Skeletal muscle satellite cell (primary cell): Measurements from ENCODE around the gene UBXN11.
"Not testable (repeated sequence)": the region's sequence is repeated elsewhere in the genome, so short reads cannot be mapped to it uniquely, and the experiment has no call there.

ENCODE experiments used
- H3K27me3 ChIP-seq: 2 replicates; pipeline ENCODE4 v1.7.0; 2013; ENCODE audit warnings: low read length; ENCODE audit not compliant: control insufficient read depth, insufficient read depth
- H3K36me3 ChIP-seq: 2 replicates; pipeline ENCODE4 v1.7.0; 2013; ENCODE audit warnings: mild to moderate bottlenecking, control low read depth, low read length; ENCODE audit not compliant: insufficient read depth
- H3K4me1 ChIP-seq: 2 replicates; pipeline ENCODE4 v1.7.0; 2013; ENCODE audit warnings: low read length; ENCODE audit not compliant: control insufficient read depth, insufficient read depth
- H3K4me2 ChIP-seq: 2 replicates; pipeline ENCODE4 v1.7.0; 2013; ENCODE audit warnings: mild to moderate bottlenecking, low read length
- H3K4me3 ChIP-seq: 2 replicates; pipeline ENCODE4 v1.7.0; 2013; ENCODE audit warnings: low read length
- H3K9ac ChIP-seq: 2 replicates; pipeline ENCODE4 v1.7.0; 2013; ENCODE audit warnings: mild to moderate bottlenecking, low read depth, low read length, moderate library complexity
- H3K9me3 ChIP-seq: replicated peaks from 2 replicates; pipeline ENCODE4 v1.7.0; 2013; ENCODE audit warnings: mild to moderate bottlenecking, control low read depth, low read length

Gene UBXN11

DNA sequence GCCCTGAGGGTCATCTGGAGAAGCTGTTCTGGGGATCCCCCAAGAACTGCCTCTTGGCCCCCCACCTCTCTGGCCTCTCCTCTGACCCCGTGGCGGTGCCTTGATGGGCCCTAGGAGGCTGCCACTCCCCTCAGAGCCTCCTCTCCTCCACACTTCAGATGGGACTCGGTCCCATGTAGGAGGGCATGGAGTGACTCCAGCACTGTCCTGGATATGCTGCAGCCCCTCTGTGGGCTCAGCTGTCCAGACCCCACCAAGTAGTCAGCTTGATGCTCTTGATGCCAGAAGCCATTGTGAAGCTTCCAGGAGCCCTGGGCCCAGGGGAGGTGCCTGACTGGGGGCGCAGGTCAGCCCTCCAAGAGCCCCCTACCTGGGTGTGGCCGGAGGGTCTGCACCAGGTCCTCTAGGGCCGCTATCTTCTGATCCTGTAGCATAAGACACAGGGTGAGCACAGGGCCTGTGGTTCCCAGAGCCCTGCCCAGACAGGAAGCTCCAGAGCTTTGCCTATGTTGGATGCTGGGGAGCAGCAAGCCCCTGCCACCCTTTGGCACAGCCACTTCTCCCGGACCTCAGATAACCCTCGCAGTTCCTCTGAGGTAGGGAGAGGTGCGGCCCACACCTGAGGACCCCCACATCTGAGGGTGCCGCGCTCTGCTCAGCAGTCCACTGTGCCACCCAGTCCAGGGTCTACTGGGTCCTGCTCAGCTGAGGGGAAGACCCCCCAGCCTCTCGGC, 9.2 kb downstream of the UBXN11 start:
- Histone ChIP-seq H3K4me1 (peaks cover 8% of the 10 kb centered on the region), H3K9me3 (no peaks in the 10 kb centered on the region), H3K36me3 (no peaks in the 10 kb centered on the region), H3K4me3 (no peak overlapping the region), H3K27me3 (no peaks in the 10 kb centered on the region), H3K4me2 (no peak overlapping the region), H3K9ac (no peak overlapping the region)

DNA sequence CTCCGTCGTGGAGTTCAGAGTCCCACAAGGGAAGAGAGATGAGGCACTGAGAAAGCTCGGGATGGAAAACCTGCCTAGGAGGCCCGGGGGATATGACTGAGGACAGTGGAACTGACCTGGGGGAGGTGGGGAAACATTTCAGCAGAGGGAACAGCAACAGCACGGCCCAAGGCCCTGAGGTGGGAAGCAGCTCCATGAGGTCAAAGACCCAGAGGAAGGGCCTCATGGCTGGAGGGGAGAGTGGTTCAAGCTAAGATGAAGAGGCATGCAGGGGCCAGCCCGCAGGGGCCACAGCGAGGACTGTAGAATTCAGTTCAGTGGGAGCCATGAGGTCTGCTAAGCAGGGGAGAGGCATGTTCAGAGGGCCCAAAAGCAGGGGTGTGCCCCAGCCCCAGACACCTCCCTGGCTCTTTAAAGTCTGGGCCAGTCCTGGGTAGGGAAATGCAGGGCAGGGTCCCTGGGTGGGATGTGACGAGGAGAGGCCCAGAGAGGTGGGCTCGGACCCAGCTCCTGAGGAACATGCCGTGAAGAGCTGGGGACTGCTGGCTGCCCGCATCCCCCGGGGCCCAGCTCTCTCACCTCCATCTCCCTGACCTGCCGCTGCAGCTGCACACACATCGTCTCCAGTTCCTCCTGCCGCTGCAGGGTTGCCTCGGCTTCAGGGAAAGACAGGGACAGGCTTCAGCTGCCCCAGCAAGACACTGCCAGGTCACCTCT, 9.9 kb downstream of the UBXN11 start:
- no peak overlapping the region for H3K4me2 ChIP-seq
- no peaks in the 10 kb centered on the region for H3K9me3 ChIP-seq
- no peak overlapping the region for H3K9ac ChIP-seq
- no peaks in the 10 kb centered on the region for H3K36me3 ChIP-seq
- no peak overlapping the region for H3K4me3 ChIP-seq
- peaks cover 8% of the 10 kb centered on the region for H3K4me1 ChIP-seq
- no peaks in the 10 kb centered on the region for H3K27me3 ChIP-seq

DNA sequence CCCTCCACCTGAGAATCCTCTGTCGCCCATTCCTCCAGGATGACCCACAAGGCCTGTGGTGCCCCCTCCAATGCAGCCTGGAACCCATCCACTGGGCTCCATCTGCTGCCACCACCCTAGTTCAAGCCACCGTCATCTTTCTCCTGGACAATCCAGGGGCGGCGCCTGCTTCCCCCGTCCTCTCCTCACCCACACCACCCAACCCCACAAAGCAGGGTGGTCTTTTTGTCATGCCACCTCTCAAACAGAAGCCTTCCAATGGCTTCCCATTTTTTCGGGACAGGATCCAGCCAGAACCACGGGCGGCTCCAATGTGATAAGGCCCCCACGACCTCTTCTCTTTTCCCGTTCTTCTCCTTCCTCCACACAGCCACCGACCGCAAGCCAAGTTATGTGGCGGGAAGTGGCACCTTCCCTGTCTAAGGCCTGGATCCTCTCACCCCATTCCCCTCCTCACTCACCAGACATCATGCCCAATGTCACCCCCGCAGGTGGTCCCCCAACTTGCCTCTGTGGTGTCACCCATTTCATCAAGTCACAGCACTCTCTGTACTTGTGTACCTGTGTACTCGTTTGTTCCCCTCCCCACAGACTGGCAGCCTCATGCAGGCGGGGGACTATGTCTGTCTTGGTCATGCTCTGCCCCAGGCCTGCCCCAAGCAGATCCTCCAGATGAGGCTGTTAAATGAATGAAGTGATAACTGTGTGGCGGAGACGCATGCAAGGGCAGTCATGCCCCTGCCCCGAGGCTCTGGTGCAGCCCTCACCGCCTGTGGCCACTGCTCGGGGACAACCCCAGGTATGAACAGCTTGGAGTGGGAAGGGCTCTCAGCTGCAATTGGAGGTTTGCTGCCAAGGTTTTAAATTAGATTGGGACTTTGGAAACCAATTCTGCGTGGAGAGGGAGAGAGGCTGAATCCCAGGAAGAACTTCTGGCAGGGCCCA, 11.0 kb downstream of the UBXN11 start:
- no peak overlapping the region for H3K4me2 ChIP-seq
- H3K9ac ChIP-seq: no peak overlapping the region
- no peaks in the 10 kb centered on the region for H3K9me3 ChIP-seq
- no peaks in the 10 kb centered on the region for H3K36me3 ChIP-seq
- H3K4me1 ChIP-seq: peaks cover 8% of the 10 kb centered on the region
- H3K27me3 ChIP-seq: no peaks in the 10 kb centered on the region
- H3K4me3 ChIP-seq: no peak overlapping the region

DNA sequence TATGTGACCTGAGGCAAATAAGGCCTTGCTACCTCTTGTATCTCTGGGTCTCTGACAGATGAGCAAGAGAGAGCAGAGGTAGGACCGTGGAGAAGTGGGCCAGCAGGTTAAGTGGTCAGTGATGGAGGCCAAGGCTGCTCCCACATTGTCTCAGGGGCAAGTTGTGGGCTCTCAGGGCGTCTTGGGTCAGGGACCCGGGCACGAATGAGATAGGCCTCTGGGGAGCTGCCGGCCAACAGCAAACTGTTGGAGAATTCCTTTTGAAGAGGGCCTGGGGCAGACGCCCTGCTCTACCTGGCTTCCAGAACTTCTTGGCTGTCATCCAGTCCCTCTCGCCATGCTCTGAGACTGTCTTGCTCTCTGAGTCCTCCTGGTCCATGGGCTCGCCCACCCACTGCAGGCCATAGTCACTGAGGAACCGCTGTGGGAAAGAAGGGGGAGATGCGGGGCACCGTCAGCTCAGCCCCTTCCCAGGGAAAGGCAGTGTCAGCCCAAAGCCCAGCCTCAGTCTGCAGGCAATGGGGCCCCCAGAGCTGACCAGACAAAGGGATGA, 12.4 kb downstream of the UBXN11 start:
- no peak overlapping the region for H3K4me3 ChIP-seq
- no peaks in the 10 kb centered on the region for H3K9me3 ChIP-seq
- no peak overlapping the region for H3K4me2 ChIP-seq
- no peaks in the 10 kb centered on the region for H3K36me3 ChIP-seq
- peaks cover 8% of the 10 kb centered on the region for H3K4me1 ChIP-seq
- H3K9ac ChIP-seq: no peak overlapping the region
- no peaks in the 10 kb centered on the region for H3K27me3 ChIP-seq

DNA sequence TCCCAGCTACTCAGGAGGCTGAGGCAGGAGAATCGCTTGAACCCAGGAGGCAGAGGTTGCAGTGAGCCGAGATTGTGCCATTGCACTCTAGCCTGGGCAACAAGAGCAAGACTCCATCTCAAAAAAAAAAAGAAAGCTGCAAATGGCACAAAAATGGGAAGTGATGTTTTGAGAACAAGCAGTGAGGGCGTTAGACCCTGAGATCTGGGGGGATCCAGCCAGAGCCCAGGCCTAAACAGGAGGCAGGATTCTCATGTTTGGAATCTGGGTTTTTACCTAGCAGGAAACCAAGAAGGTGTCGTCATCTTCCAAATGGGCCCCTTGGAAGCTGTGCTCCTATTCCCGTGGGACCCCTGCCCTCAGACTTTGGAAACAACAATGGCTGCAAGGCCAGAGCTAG, 13.7 kb downstream of the UBXN11 start:
- H3K36me3 ChIP-seq, H3K4me1 ChIP-seq, H3K9me3 ChIP-seq, H3K4me3 ChIP-seq, H3K9ac ChIP-seq, H3K4me2 ChIP-seq, H3K27me3 ChIP-seq: not testable (repeated sequence)

DNA sequence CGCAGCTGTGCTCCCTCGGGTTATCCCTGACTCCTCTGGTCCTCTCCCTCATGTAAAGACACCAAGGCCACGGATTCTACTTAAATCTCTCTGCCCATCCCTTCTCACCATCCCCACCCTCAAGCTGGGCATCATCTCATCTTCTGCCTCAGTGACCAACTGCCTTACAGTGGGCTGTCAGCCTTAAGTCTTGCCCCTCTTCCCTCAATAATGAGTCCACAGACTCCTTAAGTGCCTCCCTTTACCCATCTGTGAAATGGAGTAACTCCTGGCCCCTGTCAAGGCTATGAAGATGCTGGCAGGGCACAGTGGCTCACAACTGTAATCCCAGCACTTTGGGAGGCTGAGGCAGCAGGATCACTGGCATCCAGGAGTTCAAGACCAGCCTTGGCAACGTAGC, 14.5 kb downstream of the UBXN11 start:
- Histone ChIP-seq H3K4me3 (no peak overlapping the region), H3K27me3 (no peaks in the 10 kb centered on the region), H3K4me1 (peaks cover 12% of the 10 kb centered on the region), H3K36me3 (no peaks in the 10 kb centered on the region), H3K4me2 (no peak overlapping the region), H3K9me3 (no peaks in the 10 kb centered on the region), H3K9ac (no peak overlapping the region)

DNA sequence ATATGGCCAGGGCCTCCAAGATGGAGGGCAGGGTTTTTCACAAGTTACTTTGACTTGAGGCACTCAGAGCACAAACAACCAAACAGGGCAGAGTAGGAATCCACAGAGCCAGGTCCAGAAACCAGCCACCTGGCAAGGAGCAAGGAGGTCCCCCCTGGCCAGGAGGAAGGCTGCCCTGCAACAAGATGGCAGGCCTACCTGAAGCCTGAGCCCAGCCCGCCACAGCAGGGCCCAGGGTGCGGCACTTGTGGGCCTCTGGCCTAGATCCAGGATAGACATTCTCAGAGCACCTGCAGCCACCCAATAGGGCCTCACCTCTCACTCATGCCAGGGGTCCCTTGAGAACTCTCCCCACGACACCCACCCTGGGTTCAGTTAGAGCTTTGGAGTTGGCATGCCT, 15.0 kb downstream of the UBXN11 start:
- H3K4me1 ChIP-seq: peaks cover 13% of the 10 kb centered on the region
- H3K4me2 ChIP-seq: no peak overlapping the region
- no peaks in the 10 kb centered on the region for H3K27me3 ChIP-seq
- no peaks in the 10 kb centered on the region for H3K9me3 ChIP-seq
- H3K9ac ChIP-seq: no peak overlapping the region
- H3K36me3 ChIP-seq: no peaks in the 10 kb centered on the region
- no peak overlapping the region for H3K4me3 ChIP-seq

DNA sequence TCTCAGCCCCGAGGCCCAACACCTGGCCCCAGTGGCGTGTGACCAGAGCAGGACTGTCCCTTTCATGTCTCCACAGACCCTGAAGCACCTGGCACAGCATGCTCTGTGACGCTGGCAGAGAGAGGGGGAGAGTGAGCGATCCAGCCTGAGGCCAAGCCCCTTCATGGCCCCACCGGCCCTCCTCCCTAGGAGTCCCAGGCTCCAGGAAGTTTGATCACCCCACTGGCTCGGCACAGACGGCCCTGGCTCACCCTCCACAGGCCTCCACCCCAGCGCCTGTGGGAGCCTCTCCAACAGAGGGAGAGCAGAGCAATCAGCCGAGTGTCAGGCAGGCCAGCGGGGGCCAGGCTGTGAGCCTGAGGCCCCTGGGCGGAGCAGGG, 15.6 kb downstream of the UBXN11 start:
- no peaks in the 10 kb centered on the region for H3K36me3 ChIP-seq
- no peaks in the 10 kb centered on the region for H3K9me3 ChIP-seq
- H3K4me1 ChIP-seq: peaks cover 13% of the 10 kb centered on the region
- no peak overlapping the region for H3K4me2 ChIP-seq
- H3K27me3 ChIP-seq: no peaks in the 10 kb centered on the region
- no peak overlapping the region for H3K9ac ChIP-seq
- H3K4me3 ChIP-seq: no peak overlapping the region

DNA sequence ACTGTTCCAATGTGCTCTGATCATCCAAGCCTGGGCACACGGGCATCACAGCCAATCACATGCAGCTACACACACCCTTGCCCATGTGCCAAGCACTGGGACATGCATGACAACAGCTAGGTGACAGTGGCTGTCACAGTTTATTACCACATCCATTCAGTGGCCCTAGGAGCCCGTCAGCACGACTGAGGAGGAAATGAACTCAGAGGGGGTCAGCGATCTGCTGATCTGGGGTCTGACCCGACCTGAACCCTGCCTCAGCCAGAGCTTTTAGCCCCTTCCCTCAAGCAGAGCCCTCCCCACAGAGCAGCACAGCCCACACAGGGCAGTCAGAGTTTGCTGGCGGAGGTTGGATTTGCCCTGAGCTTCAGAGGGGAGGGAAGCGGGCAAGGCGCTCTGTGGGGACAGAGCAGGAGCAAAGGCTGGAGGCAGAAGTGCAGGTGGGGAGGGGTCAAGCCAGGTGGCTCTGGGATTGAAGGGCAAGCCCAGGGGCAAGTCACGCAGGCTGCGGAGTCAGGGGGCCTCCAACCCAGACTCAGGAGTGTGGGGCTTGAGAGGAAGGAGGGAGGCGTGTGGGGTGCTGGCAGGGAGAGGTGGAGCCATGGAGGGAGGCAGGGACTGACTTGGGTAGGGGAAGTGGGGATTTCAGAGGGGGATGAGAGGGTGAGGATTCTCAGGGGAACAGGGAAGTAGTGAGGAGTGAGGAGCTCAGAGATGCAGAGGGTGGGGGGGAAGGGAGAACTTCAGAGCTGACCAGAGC, 16.1 kb downstream of the UBXN11 start:
- Histone ChIP-seq H3K4me1 (peaks cover 15% of the 10 kb centered on the region), H3K27me3 (no peaks in the 10 kb centered on the region), H3K9me3 (no peaks in the 10 kb centered on the region), H3K36me3 (no peaks in the 10 kb centered on the region), H3K4me3 (no peak overlapping the region), H3K9ac (no peak overlapping the region), H3K4me2 (no peak overlapping the region)

DNA sequence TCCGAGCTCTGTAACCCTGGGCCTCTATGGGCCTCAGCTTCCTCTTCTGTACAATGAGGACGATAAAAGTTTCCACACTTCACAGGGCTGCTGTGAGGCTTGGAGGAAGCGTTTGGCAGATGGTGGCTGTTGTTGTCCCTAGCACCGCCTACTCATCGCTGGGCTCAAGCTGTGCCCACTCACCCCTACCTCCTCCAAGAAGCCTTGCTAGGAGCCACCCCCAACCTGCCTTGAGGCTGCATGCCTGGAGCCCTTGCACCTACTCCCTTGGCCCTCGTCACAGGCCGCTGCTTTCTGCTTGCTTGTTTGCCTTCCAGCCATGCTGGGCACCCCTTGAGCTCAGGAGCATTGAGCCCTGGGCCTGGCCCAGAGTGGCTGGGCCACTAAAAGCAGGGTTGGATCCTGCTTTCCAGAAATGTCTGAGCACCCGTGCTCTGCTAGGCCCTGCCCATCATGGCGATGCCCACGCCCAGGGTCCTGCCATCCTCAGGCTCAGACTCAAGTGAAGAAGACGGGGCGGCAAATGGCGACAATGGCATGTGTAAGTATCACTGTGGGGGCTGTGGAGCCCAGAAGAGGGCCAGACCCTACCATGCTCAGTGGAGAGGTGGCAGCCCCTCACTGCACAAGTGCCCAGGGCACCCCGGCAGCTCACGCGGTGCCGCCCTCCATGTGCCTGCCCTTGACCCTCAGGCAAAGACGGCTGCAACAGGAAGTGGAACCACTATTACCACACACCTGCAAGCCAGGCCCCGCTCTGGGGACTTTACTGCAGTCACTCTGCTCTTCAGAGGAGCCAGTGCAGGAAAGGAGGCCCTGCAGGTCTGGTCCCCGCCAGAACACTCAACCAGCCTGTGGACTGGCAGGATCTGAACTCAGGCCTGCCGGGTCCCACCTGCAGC, 17.0 kb downstream of the UBXN11 start:
- Histone ChIP-seq H3K36me3 (peaks cover 5% of the 10 kb centered on the region), H3K27me3 (no peaks in the 10 kb centered on the region), H3K4me1 (peaks cover 24% of the 10 kb centered on the region), H3K4me3 (no peak overlapping the region), H3K4me2 (no peak overlapping the region), H3K9ac (no peak overlapping the region), H3K9me3 (no peaks in the 10 kb centered on the region)
